HCEC 1CT (cell line): Measurements from ENCODE around the gene KCTD20.

Source experiments
- DNase-seq: peaks from one replicate; pipeline ENCODE4 v3.0.0-alpha.2; 2017

Gene KCTD20

GRCh38 chr6:36499918-36500317, 57.1 kb downstream of the KCTD20 start:
- no peak for DNase-seq

GRCh38 chr6:36501686-36502085, 58.9 kb downstream of the KCTD20 start:
- DNase-seq, result no peak

- no peak for DNase-seq
These were observed 61.4 kb downstream of the KCTD20 start for GRCh38 chr6:36504181-36504580.

GRCh38 chr6:36504982-36505381, 62.2 kb downstream of the KCTD20 start:
- no peak for DNase-seq

GRCh38 chr6:36505744-36506534, 63.1 kb downstream of the KCTD20 start:
- no peak for DNase-seq

- DNase-seq, result no peak
These were observed 63.8 kb downstream of the KCTD20 start for GRCh38 chr6:36506611-36507010.

- DNase-seq, result no peak
These were observed 65.7 kb downstream of the KCTD20 start for GRCh38 chr6:36508532-36508931.

GRCh38 chr6:36510365-36510764, 67.6 kb downstream of the KCTD20 start:
- DNase-seq, result no peak

GRCh38 chr6:36514554-36515456, 72.0 kb downstream of the KCTD20 start:
- DNase-seq, result no peak

GRCh38 chr6:36515844-36516243, 73.0 kb downstream of the KCTD20 start:
- no peak for DNase-seq

GRCh38 chr6:36516559-36516958, 73.8 kb downstream of the KCTD20 start:
- no peak for DNase-seq

- DNase-seq, result no peak
These were observed 74.2 kb downstream of the KCTD20 start for GRCh38 chr6:36516988-36517387.

- DNase-seq, result no peak
These were observed 74.6 kb downstream of the KCTD20 start for GRCh38 chr6:36517408-36517807.

GRCh38 chr6:36519352-36519751, 76.6 kb downstream of the KCTD20 start:
- no peak for DNase-seq

GRCh38 chr6:36523451-36523850, 80.7 kb downstream of the KCTD20 start:
- no peak for DNase-seq

GRCh38 chr6:36523936-36524499, 81.2 kb downstream of the KCTD20 start:
- DNase-seq, result no peak

GRCh38 chr6:36524871-36525270, 82.1 kb downstream of the KCTD20 start:
- no peak for DNase-seq

GRCh38 chr6:36525346-36525745, 82.5 kb downstream of the KCTD20 start:
- no peak for DNase-seq

- DNase-seq, result no peak
These were observed 83.3 kb downstream of the KCTD20 start for GRCh38 chr6:36526066-36526465.

- DNase-seq, result no peak
These were observed 90.5 kb downstream of the KCTD20 start for GRCh38 chr6:36533321-36533720.

GRCh38 chr6:36536873-36537547, 94.2 kb downstream of the KCTD20 start:
- DNase-seq, result no peak

- no peak for DNase-seq
These were observed 97.2 kb downstream of the KCTD20 start for GRCh38 chr6:36539814-36540568.
